NCI-H187 (cell line): ENCODE measurements around the gene TRAPPC12.
"Not testable (repeated sequence)": the region's sequence is repeated elsewhere in the genome, so short reads cannot be mapped to it uniquely, and the experiment has no call there.

Experiments used
- DNase-seq, 2 experiments: peaks; one replicate each; lab custom pipeline; 2025; lab: John Stamatoyannopoulos, UW

Gene TRAPPC12

DNA sequence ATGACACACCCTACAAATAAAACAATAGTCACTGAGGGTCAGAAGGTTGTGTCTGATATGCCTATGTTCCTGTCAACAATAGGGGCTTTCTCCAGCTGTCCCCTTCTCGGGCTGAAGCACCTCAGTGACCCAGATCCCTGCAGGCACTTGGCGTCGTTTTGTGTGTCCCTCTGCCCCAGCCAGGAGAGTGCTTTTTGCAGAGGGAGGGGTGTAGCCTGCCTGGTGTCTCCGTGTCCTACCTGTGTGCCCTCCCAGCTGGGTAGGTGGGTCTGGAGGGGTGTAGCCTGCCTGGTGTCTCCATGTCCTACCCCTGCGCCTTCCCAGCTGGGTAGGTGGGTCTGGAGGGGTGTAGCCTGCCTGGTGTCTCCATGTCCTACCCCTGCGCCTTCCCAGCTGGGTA lies 74.5 kb downstream of the TRAPPC12 start:
- DNase-seq = not testable (repeated sequence)

DNA sequence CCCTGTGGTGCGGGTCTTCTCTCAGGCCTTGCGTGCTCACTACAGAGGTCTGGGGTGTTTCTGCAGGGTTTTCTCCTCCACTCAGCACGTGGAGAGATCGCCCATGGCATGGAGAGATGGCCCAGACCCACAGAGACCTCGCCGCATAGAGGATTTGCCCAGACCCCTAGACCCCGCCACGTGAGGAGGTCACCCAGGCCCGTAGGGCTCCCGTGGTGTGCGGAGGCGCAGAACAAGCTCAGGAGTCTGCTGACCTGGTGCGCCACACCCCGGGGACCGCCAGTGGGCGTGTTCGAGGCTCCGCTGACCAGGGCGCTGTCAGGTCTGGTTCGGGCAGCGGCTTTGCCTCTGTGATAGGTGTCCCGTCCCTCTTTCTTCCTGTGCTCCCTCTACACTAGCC lies 75.3 kb downstream of the TRAPPC12 start:
- no peak for DNase-seq

GRCh38 chr2:3456125-3456524 lies 76.6 kb downstream of the TRAPPC12 start:
- DNase-seq = no peak

- DNase-seq = no peak
These were observed 78.3 kb downstream of the TRAPPC12 start for GRCh38 chr2:3457524-3458395.

DNA sequence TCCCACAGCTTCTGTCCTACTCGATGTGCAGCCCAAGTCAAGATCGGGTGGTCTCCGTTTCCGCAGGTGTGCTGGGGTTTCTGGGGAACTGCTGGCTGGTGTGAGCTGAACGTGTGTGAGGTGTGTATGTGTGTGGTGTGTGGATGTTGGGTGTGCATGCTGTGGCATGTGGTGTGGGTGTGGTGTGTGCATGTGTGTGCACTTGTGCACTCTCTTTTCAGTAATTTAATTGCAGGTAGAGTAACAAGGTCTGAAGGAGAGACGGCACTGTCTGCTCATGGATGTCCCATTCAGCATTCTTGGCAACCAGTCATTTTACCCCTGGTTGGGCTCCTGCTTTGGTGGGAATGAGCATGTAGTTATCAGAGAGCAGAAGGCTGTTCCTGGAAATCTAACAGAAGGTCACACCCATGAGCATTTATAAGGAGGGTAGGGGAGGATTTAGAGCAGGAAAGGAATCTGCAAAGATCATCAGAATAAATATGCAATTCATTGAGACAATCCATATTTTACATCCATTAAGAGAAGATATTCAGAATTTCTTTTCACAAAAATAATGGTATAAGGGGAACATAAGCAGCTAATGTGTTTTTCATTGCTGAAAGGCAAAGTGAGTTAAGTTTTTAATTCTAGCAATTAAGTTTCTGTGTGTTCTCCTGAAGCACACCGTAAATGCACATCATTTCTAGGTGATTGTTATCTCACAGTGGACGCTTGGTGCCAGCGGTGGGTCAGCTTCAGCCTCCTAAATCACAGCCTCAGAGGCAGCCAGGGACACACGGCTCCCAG lies 79.1 kb downstream of the TRAPPC12 start:
- no peak for DNase-seq

DNA sequence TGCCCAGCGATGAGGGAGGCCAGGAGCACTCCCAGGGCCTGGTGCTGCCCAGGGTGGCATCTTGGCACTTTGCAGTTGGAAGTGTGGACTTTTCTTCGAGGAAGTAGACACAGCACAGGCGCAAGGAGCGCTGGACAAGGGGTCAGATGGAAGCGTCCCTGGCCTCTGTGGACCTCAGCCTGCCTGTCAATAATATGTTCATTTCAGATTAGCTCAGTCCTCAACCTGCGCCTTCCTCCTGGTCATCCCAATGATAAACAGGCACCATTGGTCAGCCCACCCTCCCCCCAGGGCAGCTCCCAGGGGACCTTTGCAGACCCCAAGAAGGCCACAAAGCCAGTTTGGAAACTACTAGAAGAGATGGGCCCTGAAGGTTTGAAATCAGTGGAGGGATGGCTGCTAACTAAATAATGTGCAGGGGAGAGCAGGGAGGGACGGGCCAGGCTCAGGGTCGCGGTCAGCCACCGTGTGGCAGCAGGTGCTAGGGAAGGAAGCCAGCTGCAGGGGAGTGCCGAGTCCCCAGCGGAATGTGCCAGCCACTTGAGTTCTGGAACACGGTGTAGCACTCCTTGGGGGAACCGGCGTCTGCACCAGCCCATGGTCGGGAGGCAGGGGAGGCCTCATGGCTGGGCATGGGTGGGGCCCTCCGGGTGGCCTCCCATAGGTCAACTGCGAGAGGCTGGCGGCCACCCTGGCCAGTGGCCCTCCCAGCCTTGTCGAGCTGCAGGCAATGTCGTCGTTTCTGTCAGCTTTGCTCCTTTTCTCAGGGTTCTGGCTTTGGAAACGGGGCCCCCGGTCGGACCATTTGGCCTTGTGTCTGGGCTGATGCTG lies 79.9 kb downstream of the TRAPPC12 start:
- DNase-seq = no peak

GRCh38 chr2:3460156-3460555 lies 80.7 kb downstream of the TRAPPC12 start:
- no peak for DNase-seq

DNA sequence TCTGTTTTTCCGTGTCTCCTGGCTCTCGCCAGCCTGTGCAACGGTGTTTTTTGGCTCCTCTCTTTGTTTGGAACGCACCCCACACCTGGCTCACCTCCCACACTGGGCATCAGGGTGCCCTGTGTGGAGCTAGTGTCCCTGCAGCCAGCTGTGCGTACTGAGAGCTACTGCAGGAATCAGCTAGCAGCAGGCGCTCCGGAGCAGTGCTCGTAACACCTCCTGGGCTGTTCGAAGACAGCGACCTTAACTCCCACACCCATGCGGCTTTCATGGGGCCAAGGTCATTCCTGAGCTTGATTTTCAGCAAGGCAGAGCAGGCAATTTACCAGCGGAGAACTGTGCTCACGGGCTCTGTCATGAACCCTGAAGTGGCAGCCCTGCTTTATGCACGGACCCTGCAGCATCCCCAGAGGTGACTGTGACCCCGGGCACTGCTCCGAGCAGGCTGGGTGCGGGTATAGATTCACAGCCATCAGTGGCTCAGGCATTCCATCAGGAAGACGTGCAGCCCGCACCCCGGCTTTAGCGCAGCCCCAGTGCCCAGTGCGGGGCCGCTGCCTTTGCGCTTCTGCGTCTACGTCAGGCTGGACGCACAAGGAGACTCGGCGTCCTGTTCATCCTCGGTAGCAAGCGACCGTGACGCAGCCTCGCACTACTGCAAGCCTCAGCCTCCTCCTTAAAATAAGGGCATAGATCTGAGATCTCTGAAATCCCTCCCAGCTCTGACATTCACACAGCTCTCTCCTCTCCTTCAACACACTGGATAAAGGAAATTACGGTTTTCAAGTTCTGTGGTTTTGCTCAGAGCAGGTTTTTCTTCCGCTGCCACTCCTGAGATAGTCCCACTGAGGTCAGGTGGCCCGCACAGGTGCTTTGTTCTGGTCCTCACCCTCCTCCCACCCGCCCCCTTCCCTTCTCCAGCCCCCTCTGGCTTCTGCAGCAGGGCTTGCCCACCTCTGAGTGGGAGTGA lies 81.6 kb downstream of the TRAPPC12 start:
- DNase-seq = no peak

- peak in 1 of 2 experiments; percentile 35 for DNase-seq
These were observed 82.5 kb downstream of the TRAPPC12 start for GRCh38 chr2:3461801-3462492.

DNA sequence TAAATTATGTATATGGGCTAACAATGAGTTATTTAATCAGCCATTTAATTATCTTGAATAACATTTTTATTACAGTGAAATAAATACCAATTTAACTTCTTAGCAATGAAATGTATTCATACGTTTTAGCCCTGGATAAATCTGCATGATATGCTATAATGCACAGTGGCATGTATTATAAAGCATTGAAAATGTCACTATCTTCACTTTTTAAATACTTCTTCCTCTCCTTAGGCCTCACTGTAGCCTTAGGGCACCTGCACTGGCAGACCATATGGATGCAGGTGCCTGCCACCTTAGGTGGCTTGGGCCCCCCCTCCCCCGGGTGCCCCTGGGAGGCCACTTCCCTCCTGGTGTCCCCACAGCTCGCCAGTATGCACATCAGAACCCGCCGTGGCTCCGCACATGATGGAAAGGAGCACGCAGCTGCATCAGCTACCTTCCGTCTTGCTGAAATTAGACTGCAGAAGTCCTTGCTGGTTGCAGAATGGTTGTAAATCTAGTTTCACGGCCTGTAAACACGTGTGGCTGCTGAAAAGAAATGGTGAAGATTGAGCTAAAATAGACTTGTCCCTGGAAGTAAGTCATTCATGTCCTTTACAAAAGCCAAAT lies 83.1 kb downstream of the TRAPPC12 start:
- no peak for DNase-seq

GRCh38 chr2:3463186-3463835 lies 83.8 kb downstream of the TRAPPC12 start:
- no peak for DNase-seq

DNA sequence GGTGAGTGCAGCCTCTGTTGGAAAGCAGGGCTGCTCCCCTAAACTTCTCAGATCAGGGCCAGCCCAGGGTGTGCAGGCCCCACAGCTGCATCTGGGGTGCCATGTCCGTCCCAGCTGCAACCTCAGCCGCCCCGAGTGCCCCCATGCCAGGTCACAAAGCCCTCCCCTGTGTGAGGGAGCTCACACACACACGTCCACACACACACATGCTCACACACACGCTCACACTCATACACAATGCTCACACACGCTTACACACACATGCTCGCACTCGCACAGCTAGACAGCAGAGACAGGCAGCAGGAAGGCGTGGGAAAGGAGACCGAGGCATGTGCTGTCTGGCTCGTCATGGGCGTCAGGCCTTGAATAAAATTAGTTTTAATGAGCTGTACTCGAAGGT lies 84.5 kb downstream of the TRAPPC12 start:
- no peak for DNase-seq

GRCh38 chr2:3464401-3465005 lies 85.0 kb downstream of the TRAPPC12 start:
- DNase-seq = no peak

GRCh38 chr2:3465328-3465727 lies 85.8 kb downstream of the TRAPPC12 start:
- DNase-seq = no peak

GRCh38 chr2:3465844-3466481 lies 86.5 kb downstream of the TRAPPC12 start:
- no peak for DNase-seq

DNA sequence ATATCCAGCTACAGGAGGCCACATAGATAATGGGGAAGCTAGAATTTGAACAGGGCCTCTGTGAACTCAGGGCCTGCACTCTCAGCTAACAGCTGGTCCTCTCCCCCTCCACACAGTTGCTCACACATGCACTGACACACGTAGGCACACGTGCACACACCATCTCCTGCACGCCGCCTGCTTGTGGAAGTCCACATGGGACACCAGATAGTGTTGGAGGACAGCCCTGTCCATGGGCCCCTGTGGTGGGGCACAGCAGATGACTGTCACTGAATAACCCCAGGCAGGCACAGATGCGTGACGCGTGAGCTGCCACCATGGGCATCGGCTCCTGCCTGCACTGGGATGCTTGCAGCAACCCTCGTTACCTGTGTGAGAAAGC lies 87.0 kb downstream of the TRAPPC12 start:
- no peak for DNase-seq

GRCh38 chr2:3466966-3467365 lies 87.5 kb downstream of the TRAPPC12 start:
- no peak for DNase-seq

DNA sequence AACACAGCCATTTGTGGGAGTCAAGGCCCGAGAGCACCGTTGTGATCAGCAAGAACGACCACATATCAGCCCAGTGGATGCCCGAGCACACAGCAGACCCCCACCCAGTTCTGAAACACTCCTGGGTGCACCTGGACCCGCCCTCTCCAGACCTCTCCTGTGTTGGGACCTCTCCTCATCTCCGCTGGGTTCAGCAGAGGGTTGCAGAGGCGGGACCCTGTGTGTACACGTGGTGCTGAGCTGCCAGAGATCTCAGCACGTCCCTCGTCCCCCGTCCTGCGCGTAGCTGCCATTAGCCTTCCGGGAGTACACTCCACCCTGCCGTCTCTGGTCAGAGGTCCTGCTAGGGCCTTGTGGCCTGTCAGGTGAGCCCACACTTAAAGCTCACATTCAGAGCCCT lies 88.2 kb downstream of the TRAPPC12 start:
- DNase-seq = no peak
